Hepatocyte (in vitro differentiated cells): ENCODE data around the gene ATXN10.

Experiments used
- CTCF ChIP-seq: fragments of 200-600 bp; sonication (generic); IDR thresholded peaks from 2 replicates; pipeline ENCODE4 v1.5.1; 2016; ENCODE audit warnings: antibody characterized with exemption, mild to moderate bottlenecking; ENCODE audit not compliant: poor library complexity
- EZH2 ChIP-seq: fragments of 200-600 bp; sonication (generic); IDR thresholded peaks from 2 replicates; pipeline ENCODE4 v1.6.1; 2016; ENCODE audit warnings: antibody characterized with exemption, mild to moderate bottlenecking, borderline replicate concordance

GRCh38 chr22:45686836-45687235 is 15.2 kb downstream of the ATXN10 start:
- TF ChIP-seq CTCF (no peak), EZH2 (no peak)
